WERI-Rb-1 (cell line): ENCODE data around the gene KANSL1.

Source experiments
- DNase-seq: peaks from one replicate; pipeline ENCODE4 v3.0.0-alpha.2; 2020
- H3K27ac ChIP-seq: fragments of 250-450 bp; sonication (Bioruptor Pico); 2 replicates; pipeline ENCODE4 v1.5.1; 2020; ENCODE audit warnings: mild to moderate bottlenecking, moderate library complexity
- H3K27me3 ChIP-seq: fragments of 250-450 bp; sonication (Bioruptor Pico); 2 replicates; pipeline ENCODE4 v1.5.1; 2021; ENCODE audit warnings: mild to moderate bottlenecking, low read depth, moderate library complexity; ENCODE audit not compliant: insufficient read depth, severe bottlenecking
- H3K36me3 ChIP-seq: fragments of 250-450 bp; sonication (Bioruptor Pico); 2 replicates; pipeline ENCODE4 v1.5.1; 2020; ENCODE audit warnings: mild to moderate bottlenecking, moderate library complexity
- H3K4me3 ChIP-seq: 2 replicates; pipeline ENCODE4 v1.5.1; 2011; ENCODE audit warnings: low read depth, mild to moderate bottlenecking, control low read depth, low read length
- H3K9me3 ChIP-seq: fragments of 250-450 bp; sonication (Bioruptor Pico); 2 replicates; pipeline ENCODE4 v1.5.1; 2021; ENCODE audit warnings: mild to moderate bottlenecking, moderate library complexity; ENCODE audit not compliant: severe bottlenecking
- TF ChIP-seq, protein P1 (sequence below): IDR thresholded peaks from 2 replicates; pipeline ENCODE4 v1.5.1; 2011; ENCODE audit warnings: low read depth, mild to moderate bottlenecking, control low read depth, inconsistent platforms, low read length

The KANSL1 gene

DNA sequence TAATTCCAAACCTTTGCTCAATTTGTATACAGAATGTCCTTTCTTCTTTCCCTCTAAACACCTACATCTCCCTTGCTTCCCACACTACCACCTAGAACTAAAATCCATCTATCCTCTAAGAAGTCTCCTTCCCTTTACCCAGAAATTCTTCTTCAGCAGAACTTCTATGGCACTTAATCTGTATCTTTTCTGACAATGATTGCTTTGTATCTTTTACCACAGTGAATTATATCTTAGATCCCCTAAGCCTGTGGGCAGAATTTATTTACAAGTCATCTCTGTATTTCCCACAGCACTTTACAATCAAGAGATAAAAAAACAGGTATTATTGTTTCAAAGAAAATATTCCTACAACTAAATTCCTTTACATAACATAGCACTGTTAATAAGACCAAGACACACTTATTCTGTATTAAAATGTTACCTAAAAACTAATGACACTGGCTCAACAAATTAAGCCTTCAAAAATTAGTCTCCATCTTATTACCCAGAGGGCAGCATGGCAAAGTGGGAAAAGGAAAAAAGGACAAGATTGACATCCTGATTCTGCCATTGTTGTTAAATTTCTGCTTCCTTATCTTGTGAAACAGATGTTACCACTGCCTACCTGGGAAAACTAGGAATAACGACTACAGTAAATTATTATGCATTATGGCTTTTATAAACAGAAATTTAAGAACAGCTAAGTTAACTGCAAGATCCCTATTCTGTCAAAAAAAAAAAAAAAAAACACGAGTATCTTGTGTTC, 42.8 kb downstream of the KANSL1 start:
- Histone ChIP-seq H3K4me3 (no peak overlapping the region), H3K27me3 (no peaks in the 10 kb centered on the region), H3K9me3 (no peaks in the 10 kb centered on the region), H3K36me3 (peaks cover 30% of the 10 kb centered on the region), H3K27ac (no peak overlapping the region)
- no peak for DNase-seq
- TF ChIP-seq, protein P1, sequence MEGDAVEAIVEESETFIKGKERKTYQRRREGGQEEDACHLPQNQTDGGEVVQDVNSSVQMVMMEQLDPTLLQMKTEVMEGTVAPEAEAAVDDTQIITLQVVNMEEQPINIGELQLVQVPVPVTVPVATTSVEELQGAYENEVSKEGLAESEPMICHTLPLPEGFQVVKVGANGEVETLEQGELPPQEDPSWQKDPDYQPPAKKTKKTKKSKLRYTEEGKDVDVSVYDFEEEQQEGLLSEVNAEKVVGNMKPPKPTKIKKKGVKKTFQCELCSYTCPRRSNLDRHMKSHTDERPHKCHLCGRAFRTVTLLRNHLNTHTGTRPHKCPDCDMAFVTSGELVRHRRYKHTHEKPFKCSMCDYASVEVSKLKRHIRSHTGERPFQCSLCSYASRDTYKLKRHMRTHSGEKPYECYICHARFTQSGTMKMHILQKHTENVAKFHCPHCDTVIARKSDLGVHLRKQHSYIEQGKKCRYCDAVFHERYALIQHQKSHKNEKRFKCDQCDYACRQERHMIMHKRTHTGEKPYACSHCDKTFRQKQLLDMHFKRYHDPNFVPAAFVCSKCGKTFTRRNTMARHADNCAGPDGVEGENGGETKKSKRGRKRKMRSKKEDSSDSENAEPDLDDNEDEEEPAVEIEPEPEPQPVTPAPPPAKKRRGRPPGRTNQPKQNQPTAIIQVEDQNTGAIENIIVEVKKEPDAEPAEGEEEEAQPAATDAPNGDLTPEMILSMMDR = no peak

DNA sequence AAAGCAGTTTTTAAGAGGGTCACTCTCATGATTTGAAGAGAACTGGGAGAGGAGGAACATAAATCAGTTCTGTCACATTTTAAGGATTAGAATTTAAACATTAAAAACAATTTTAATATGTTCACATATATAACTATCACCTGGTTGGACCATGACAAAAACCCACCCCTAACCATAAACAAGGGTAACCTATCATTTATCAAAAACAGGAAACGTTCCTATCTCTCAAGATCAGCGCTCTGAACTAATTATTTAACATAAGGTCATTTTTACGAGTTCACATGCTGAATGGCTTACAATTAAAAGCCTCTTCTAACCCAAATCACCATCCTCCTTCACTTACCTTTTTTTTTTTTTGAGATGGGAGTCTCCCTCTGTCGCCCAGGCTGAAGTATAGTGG, 45.0 kb downstream of the KANSL1 start:
- Histone ChIP-seq H3K4me3 (no peak overlapping the region), H3K36me3 (peaks cover 26% of the 10 kb centered on the region), H3K9me3 (no peaks in the 10 kb centered on the region), H3K27me3 (no peaks in the 10 kb centered on the region), H3K27ac (no peak overlapping the region)
- DNase-seq = no peak
- TF ChIP-seq, protein P1 = no peak

DNA sequence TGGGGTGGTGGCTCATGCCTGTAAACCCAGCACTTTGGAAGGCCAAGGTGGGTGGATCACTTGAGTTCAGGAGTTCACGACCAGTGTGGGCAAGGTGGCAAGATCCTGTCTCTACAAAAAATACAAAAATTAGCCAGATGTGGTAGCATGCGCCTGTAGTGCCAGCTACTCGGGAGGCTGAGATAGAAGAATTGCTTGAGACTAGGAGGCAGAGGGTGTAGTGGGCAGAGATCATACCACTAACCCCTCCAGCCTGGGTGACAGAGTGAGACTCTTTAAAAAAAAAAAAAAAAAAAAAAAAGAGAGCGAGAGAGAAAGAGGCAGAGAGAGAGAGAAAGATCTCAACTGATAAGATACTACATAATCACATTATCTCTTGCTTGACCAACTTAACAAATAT, 45.9 kb downstream of the KANSL1 start:
- DNase-seq = no peak
- TF ChIP-seq, protein P1 = no peak
- H3K4me3 ChIP-seq = no peak overlapping the region
- H3K9me3 ChIP-seq = no peaks in the 10 kb centered on the region
- H3K36me3 ChIP-seq = peaks cover 23% of the 10 kb centered on the region
- no peak overlapping the region for H3K27ac ChIP-seq
- H3K27me3 ChIP-seq = no peaks in the 10 kb centered on the region

DNA sequence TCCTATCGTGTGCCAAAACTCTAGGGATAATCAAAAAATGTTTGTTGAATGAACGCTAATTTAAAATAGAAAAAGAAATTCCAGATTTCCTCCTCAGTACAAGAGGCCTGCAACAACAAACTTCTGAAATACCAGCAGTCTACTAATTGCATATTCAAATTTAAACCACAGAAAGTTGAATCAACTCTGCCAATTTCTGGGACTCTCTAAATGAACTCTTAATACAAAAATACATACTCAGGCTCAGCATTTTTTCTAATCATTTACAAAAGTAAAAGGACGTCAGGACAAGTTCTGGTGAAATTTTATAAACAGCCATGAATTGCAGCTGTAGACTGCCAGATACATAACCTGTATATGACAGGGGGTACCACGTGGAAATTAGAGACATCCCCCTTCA, 49.0 kb downstream of the KANSL1 start:
- no peak for DNase-seq
- no peaks in the 10 kb centered on the region for H3K9me3 ChIP-seq
- no peak overlapping the region for H3K4me3 ChIP-seq
- H3K27me3 ChIP-seq = no peaks in the 10 kb centered on the region
- H3K36me3 ChIP-seq = peaks cover 25% of the 10 kb centered on the region
- no peak overlapping the region for H3K27ac ChIP-seq
- TF ChIP-seq, protein P1 = no peak

DNA sequence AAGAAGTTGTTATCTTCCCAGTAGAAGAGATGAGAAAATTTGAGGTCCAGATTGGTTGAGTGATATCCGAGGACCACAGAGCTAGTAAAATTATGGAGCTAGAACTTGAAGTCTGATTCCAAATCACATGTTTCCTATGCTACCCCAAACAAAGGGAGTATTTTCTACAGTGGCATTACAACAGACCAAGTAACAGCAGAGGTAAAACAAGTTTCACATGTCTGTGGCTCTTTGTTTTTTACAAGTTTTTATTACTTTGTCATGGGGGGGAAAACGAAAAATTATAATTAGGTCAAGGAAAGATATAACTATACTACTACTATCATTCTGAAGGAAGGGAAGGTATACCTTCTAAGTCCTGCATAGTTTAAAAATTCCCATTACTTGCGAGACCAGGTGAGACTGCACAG, 49.4 kb downstream of the KANSL1 start:
- Histone ChIP-seq H3K27me3 (no peaks in the 10 kb centered on the region), H3K4me3 (no peak overlapping the region), H3K27ac (no peak overlapping the region), H3K36me3 (peaks cover 23% of the 10 kb centered on the region), H3K9me3 (no peaks in the 10 kb centered on the region)
- DNase-seq = no peak
- TF ChIP-seq, protein P1 = no peak

DNA sequence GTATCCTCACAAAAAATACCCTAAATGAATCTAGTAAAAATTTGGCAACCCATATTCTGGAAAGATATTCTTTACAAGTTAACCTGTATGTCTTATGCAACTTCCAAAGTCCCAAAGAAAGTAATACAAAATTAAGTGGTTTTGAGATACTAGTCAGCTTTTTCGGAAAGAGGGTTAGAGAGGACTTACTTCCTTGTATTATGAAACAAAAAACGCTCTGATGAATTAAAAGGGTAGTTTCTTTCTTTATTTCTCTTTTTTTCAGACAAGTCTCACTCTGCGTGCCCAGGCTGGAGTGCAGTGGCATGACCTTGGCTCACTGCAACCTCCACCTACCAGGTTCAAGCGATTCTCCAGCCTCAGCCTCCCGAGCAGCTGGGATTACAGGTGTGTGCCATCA, 51.6 kb downstream of the KANSL1 start:
- TF ChIP-seq, protein P1 = no peak
- no peaks in the 10 kb centered on the region for H3K27me3 ChIP-seq
- H3K27ac ChIP-seq = no peak overlapping the region
- peaks cover 20% of the 10 kb centered on the region for H3K36me3 ChIP-seq
- H3K9me3 ChIP-seq = no peaks in the 10 kb centered on the region
- DNase-seq = no peak
- no peak overlapping the region for H3K4me3 ChIP-seq
